ENCODE results near the gene PAQR5. TPM values are rescaled to one million over a fixed set of nuclear protein-coding genes. Genes with fewer than 3 reads are reported as not detected.

PAQR5 gene
- total RNA-seq, 1 experiment from 2014 or later = 4.9 TPM

- ChIA-PET CTCF (no interaction called here), POLR2A (ENCODE audit: unreplicated experiment) (interaction anchor here (0.6 kb wide), 1 partner anchor 385 kb away, joined by 6 read pairs; no protein-coding TSS in a partner anchor)
- Histone ChIP-seq H3K79me2 (ENCODE audit: low read depth) (peaks cover 12% of the 10 kb centered on the region), H3F3A (ENCODE audit: insufficient read depth, low read depth) (no peaks in the 10 kb centered on the region), H3K9me3 (ENCODE audit: insufficient read depth, low read depth) (no peaks in the 10 kb centered on the region), H3K27me3 (ENCODE audit: insufficient read depth, low read depth) (no peaks in the 10 kb centered on the region), H3K4me2 (no peak overlapping the region), H4K20me1 (ENCODE audit: insufficient read depth) (no peaks in the 10 kb centered on the region), H3K4me3 (no peak overlapping the region), H2AFZ (no peak overlapping the region), H3K27ac (no peak overlapping the region), H3K36me3 (ENCODE audit: low read depth) (peaks cover 39% of the 10 kb centered on the region), H3K4me1 (replicated peaks; ENCODE audit: insufficient read depth) (no peaks in the 10 kb centered on the region), H3K9me2 (ENCODE audit: insufficient read depth) (no peaks in the 10 kb centered on the region)
- intact Hi-C loops (cut with micrococcal nuclease; ENCODE audit: unreplicated experiment) = no loop called here
- TF ChIP-seq CTCF (conservative IDR thresholded peaks at IDR 0.05) (no peak), EZH2 (IDR thresholded peaks at IDR 0.05; ENCODE audit: low read depth) (no peak)
- BruUV-seq (replicated peaks) = no TSS peak
- DNase-seq = no peak
Observed at GRCh38 chr15:69424001-69424400, 125.3 kb downstream of the PAQR5 start.

DNA sequence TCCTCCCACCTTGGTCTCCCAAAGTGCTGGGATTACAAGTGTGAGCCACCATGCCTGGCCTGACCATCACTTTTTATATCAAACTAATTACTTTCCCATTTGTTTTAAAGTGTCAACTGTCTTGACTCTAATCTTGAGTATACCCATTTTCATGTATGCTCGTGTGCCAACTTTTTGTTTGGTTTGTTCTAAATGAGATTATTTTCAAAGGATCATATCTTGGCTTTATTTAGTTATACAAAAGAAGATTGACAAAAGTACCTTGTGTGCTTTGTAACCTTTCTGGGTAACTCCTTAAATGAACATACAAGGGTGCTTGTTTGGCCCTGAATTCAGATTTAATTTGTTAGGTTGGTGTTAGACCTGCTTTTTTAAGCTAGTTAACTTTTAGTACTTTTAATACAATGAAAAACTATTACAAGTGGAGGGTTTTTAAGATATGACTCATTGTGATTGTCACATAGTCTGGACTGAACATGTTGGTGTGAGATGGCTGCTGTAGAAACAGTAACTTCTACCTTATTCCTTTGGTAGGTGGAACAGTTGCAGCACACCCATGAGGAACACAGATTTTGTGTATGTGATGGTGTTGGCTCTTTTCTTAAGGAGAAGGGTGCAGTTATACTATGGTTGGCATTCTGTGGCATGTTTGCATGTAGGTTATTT is 126.2 kb downstream of the PAQR5 start:
- Histone ChIP-seq H3K79me2 (ENCODE audit: low read depth) (0 out of 2 replicates have a peak, but pooled peaks cover 5% of the 10 kb centered on the region), H3K4me3 (no peak overlapping the region), H3K4me2 (no peak overlapping the region), H3K9me2 (ENCODE audit: insufficient read depth) (no peaks in the 10 kb centered on the region), H3F3A (ENCODE audit: insufficient read depth, low read depth) (no peaks in the 10 kb centered on the region), H3K27me3 (ENCODE audit: insufficient read depth, low read depth) (no peaks in the 10 kb centered on the region), H4K20me1 (ENCODE audit: insufficient read depth) (no peaks in the 10 kb centered on the region), H2AFZ (no peak overlapping the region), H3K4me1 (replicated peaks; ENCODE audit: insufficient read depth) (no peaks in the 10 kb centered on the region), H3K27ac (no peak overlapping the region), H3K9me3 (ENCODE audit: insufficient read depth, low read depth) (no peaks in the 10 kb centered on the region), H3K36me3 (ENCODE audit: low read depth) (peaks cover 32% of the 10 kb centered on the region)
- intact Hi-C loops (cut with micrococcal nuclease; ENCODE audit: unreplicated experiment) = no loop called here
- TF ChIP-seq EZH2 (IDR thresholded peaks at IDR 0.05; ENCODE audit: low read depth) (no peak), CTCF (conservative IDR thresholded peaks at IDR 0.05) (no peak)
- DNase-seq = no peak
- ChIA-PET POLR2A (ENCODE audit: unreplicated experiment) (no interaction called here), CTCF (interaction anchor here (0.7 kb wide), 1 partner anchor 84 kb away, joined by 3 read pairs; no protein-coding TSS in a partner anchor)
- BruUV-seq (replicated peaks) = no TSS peak

- Histone ChIP-seq H3K36me3 (ENCODE audit: low read depth) (peaks cover 32% of the 10 kb centered on the region), H3K9me3 (ENCODE audit: insufficient read depth, low read depth) (no peaks in the 10 kb centered on the region), H4K20me1 (ENCODE audit: insufficient read depth) (no peaks in the 10 kb centered on the region), H2AFZ (no peak overlapping the region), H3F3A (ENCODE audit: insufficient read depth, low read depth) (no peaks in the 10 kb centered on the region), H3K4me3 (no peak overlapping the region), H3K9me2 (ENCODE audit: insufficient read depth) (no peaks in the 10 kb centered on the region), H3K4me2 (no peak overlapping the region), H3K27me3 (ENCODE audit: insufficient read depth, low read depth) (no peaks in the 10 kb centered on the region), H3K79me2 (ENCODE audit: low read depth) (0 out of 2 replicates have a peak, but pooled peaks cover 4% of the 10 kb centered on the region), H3K27ac (no peak overlapping the region), H3K4me1 (replicated peaks; ENCODE audit: insufficient read depth) (no peaks in the 10 kb centered on the region)
- CTCF ChIA-PET = no interaction called here
- intact Hi-C loops (cut with micrococcal nuclease; ENCODE audit: unreplicated experiment) = no loop called here
- DNase-seq = no peak
- POLR2A ChIA-PET (ENCODE audit: unreplicated experiment) = interaction anchor here (0.6 kb wide), 1 partner anchor 21 kb away, joined by 3 read pairs; no protein-coding TSS in a partner anchor
- BruUV-seq (replicated peaks) = no TSS peak
- TF ChIP-seq EZH2 (IDR thresholded peaks at IDR 0.05; ENCODE audit: low read depth) (no peak), CTCF (conservative IDR thresholded peaks at IDR 0.05) (no peak)
Observed at GRCh38 chr15:69433831-69434230, 135.1 kb downstream of the PAQR5 start.
